Measurements from ENCODE around the gene ADTRP. TPM values are rescaled to one million over a fixed set of nuclear protein-coding genes. Genes with fewer than 3 reads are reported as not detected.

ADTRP gene
- total and polyA plus RNA-seq, 7 experiments from 2014 or later = 3.1 to 109 (median 44.3) TPM

DNA sequence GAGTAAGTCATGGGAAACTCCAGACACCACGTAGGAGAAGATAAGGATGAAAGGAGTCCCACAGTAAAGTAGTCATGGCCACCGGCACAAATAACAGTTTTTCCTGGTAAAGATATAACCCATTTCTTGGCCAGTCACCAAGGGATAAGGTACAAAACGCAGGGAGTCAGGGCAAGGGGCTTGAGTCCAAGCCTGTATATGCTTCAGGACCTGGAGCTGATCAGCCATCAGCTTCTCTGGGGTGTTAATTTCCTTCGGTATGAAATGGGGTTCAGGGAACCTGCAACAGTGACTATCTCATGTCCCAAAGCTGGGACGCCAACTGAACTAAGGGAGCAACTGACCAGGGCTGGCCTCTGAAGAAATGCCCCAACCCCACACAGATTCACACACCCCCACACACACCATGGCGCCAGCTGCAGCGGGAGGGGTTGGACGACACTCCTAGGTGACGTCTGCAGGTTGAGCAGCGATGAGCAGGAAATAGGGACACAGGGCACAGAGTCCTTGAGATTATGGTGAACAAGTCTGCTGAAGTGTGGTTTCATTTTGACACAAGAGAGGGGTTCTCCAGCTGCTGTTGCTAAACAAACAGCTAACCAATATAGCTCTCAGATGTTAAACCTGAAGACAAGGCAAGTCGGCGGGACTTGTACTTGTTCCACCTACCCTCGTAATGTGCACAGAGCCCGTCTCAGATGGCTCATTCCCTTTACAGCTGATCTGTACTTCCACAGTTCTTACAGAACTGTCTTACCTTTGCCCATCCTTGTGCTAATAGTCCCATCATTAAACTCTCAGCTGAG lies 7.4 kb upstream of the ADTRP start:
- Histone ChIP-seq H3K27ac (ENCODE audit: low read depth, low read length) (no peak overlapping the region), H3K4me3 (ENCODE audit: low read length) (peak overlapping the region; percentile 7), H3K36me3 (ENCODE audit: control insufficient read depth in 2 of 3, insufficient read depth in 3 of 3, low read length in 3 of 3) (no peaks in the 10 kb centered on the region), H3K27me3 (ENCODE audit: control insufficient read depth in 2 of 2, insufficient read depth in 2 of 2, low read length in 2 of 2) (no peaks in the 10 kb centered on the region), H3K4me1 (ENCODE audit: control insufficient read depth in 2 of 2, insufficient read depth in 2 of 2, low read length in 2 of 2) (no peaks in the 10 kb centered on the region), H3K9me3 (ENCODE audit: control insufficient read depth in 2 of 3, low read length in 3 of 3) (no peaks in the 10 kb centered on the region)
- peaks cover 0 to 7% (median 0%) of the 10 kb centered on the region in 7 donors for H3K4me1 Mint-ChIP-seq
- DNase-seq (peak in 1 of 9 donors; percentile 47), ATAC-seq (peak; percentile 66)
- H3K27me3 Mint-ChIP-seq = peaks cover 0 to 3% (median 0%) of the 10 kb centered on the region in 5 donors
- peaks cover 0 to 11% (median 0%) of the 10 kb centered on the region in 11 donors for H3K9me3 Mint-ChIP-seq
- intact Hi-C loops (cut with micrococcal nuclease) = loop anchor here in 1 of 2 donors (5.0 kb wide), 2 partner anchors 59 to 74 kb away; no protein-coding TSS in a partner anchor
- CTCF ChIA-PET = interaction anchor here (0.6 to 1.0 kb wide), 2 partner anchors 22 to 145 kb away, joined by 3 read pairs; no protein-coding TSS in a partner anchor
- peaks cover 0 to 6% (median 0%) of the 10 kb centered on the region in 5 donors for H3K36me3 Mint-ChIP-seq
- peak overlapping the region in 2 of 9 donors; percentile 12 to 21 for H3K27ac Mint-ChIP-seq
- H3K4me3 Mint-ChIP-seq = peak overlapping the region in 5 of 10 donors; percentile 2 to 61 (median 26)
- POLR2A ChIA-PET = no interaction called here

GRCh38 chr6:11785415-11785773 lies 6.8 kb upstream of the ADTRP start:
- Histone ChIP-seq H3K27ac (ENCODE audit: low read depth, low read length) (no peak overlapping the region), H3K4me3 (ENCODE audit: low read length) (peak overlapping the region; percentile 7), H3K9me3 (ENCODE audit: control insufficient read depth in 2 of 3, low read length in 3 of 3) (no peaks in the 10 kb centered on the region), H3K36me3 (ENCODE audit: control insufficient read depth in 2 of 3, insufficient read depth in 3 of 3, low read length in 3 of 3) (no peaks in the 10 kb centered on the region), H3K27me3 (ENCODE audit: control insufficient read depth in 2 of 2, insufficient read depth in 2 of 2, low read length in 2 of 2) (no peaks in the 10 kb centered on the region), H3K4me1 (ENCODE audit: control insufficient read depth in 2 of 2, insufficient read depth in 2 of 2, low read length in 2 of 2) (no peaks in the 10 kb centered on the region)
- DNase-seq (no peak), ATAC-seq (peak; percentile 20)
- Mint-ChIP-seq H3K27ac (peak overlapping the region in 2 of 9 donors; percentile 12 to 21), H3K27me3 (peaks cover 0 to 3% (median 0%) of the 10 kb centered on the region in 5 donors), H3K4me1 (peaks cover 0 to 7% (median 0%) of the 10 kb centered on the region in 7 donors), H3K36me3 (peaks cover 0 to 6% (median 0%) of the 10 kb centered on the region in 5 donors), H3K9me3 (peaks cover 0 to 11% (median 0%) of the 10 kb centered on the region in 11 donors), H3K4me3 (peak overlapping the region in 3 of 10 donors; percentile 2 to 31 (median 10))
- intact Hi-C loops (cut with micrococcal nuclease) = loop anchor here in 1 of 2 donors (5.0 kb wide), 2 partner anchors 58 to 73 kb away; no protein-coding TSS in a partner anchor
- POLR2A ChIA-PET = no interaction called here
- CTCF ChIA-PET = interaction anchor here (0.6 kb wide), 1 partner anchor 1275 kb away, joined by 3 read pairs; no protein-coding TSS in a partner anchor

GRCh38 chr6:11784341-11784740 lies 5.7 kb upstream of the ADTRP start:
- no peaks in the 10 kb centered on the region for H3K36me3 ChIP-seq (ENCODE audit: control insufficient read depth in 2 of 3, insufficient read depth in 3 of 3, low read length in 3 of 3)
- no peaks in the 10 kb centered on the region for H3K4me1 ChIP-seq (ENCODE audit: control insufficient read depth in 2 of 2, insufficient read depth in 2 of 2, low read length in 2 of 2)
- H3K9me3 Mint-ChIP-seq = peaks cover 0 to 11% (median 0%) of the 10 kb centered on the region in 11 donors
- H3K27ac Mint-ChIP-seq = no peak overlapping the region
- H3K9me3 ChIP-seq (ENCODE audit: control insufficient read depth in 2 of 3, low read length in 3 of 3) = no peaks in the 10 kb centered on the region
- H3K36me3 Mint-ChIP-seq = peaks cover 0 to 6% (median 0%) of the 10 kb centered on the region in 5 donors
- H3K4me3 Mint-ChIP-seq = no peak overlapping the region
- H3K27me3 Mint-ChIP-seq = peaks cover 0 to 3% (median 0%) of the 10 kb centered on the region in 5 donors
- H3K4me1 Mint-ChIP-seq = peaks cover 0 to 7% (median 0%) of the 10 kb centered on the region in 7 donors
- no peaks in the 10 kb centered on the region for H3K27me3 ChIP-seq (ENCODE audit: control insufficient read depth in 2 of 2, insufficient read depth in 2 of 2, low read length in 2 of 2)
- H3K27ac ChIP-seq (ENCODE audit: low read depth, low read length) = no peak overlapping the region
- POLR2A ChIA-PET = no interaction called here
- H3K4me3 ChIP-seq (ENCODE audit: low read length) = no peak overlapping the region
- ATAC-seq (no peak), DNase-seq (no peak)
- CTCF ChIA-PET = no interaction called here
- intact Hi-C loops (cut with micrococcal nuclease) = no loop called here

- CTCF ChIA-PET = no interaction called here
Observed at GRCh38 chr6:11783524-11784064, 5.0 kb upstream of the ADTRP start.

GRCh38 chr6:11782524-11782923 lies 3.9 kb upstream of the ADTRP start:
- ChIA-PET CTCF (no interaction called here), POLR2A (no interaction called here)
- intact Hi-C loops (cut with micrococcal nuclease) = no loop called here
- DNase-seq (no peak), ATAC-seq (no peak)
- Histone ChIP-seq H3K4me1 (ENCODE audit: control insufficient read depth in 2 of 2, insufficient read depth in 2 of 2, low read length in 2 of 2) (no peaks in the 10 kb centered on the region), H3K27ac (ENCODE audit: low read depth, low read length) (no peak overlapping the region), H3K9me3 (ENCODE audit: control insufficient read depth in 2 of 3, low read length in 3 of 3) (no peaks in the 10 kb centered on the region), H3K4me3 (ENCODE audit: low read length) (no peak overlapping the region), H3K36me3 (ENCODE audit: control insufficient read depth in 2 of 3, insufficient read depth in 3 of 3, low read length in 3 of 3) (no peaks in the 10 kb centered on the region), H3K27me3 (ENCODE audit: control insufficient read depth in 2 of 2, insufficient read depth in 2 of 2, low read length in 2 of 2) (no peaks in the 10 kb centered on the region)
- H3K27me3 Mint-ChIP-seq = peaks cover 0 to 3% (median 0%) of the 10 kb centered on the region in 5 donors
- H3K4me3 Mint-ChIP-seq = no peak overlapping the region
- peaks cover 0 to 7% (median 2%) of the 10 kb centered on the region in 7 donors for H3K4me1 Mint-ChIP-seq
- peaks cover 0 to 6% (median 0%) of the 10 kb centered on the region in 5 donors for H3K36me3 Mint-ChIP-seq
- H3K27ac Mint-ChIP-seq = no peak overlapping the region
- peaks cover 0 to 11% (median 0%) of the 10 kb centered on the region in 11 donors for H3K9me3 Mint-ChIP-seq

More at GRCh38 chr6:11783524-11784064, 5.0 kb upstream of the ADTRP start:
- H3K9me3 ChIP-seq (ENCODE audit: control insufficient read depth in 2 of 3, low read length in 3 of 3) = no peaks in the 10 kb centered on the region
- no peak for ATAC-seq
- H3K4me1 Mint-ChIP-seq = peaks cover 0 to 7% (median 2%) of the 10 kb centered on the region in 7 donors
- DNase-seq = no peak
- no peak overlapping the region for H3K4me3 Mint-ChIP-seq
- no peaks in the 10 kb centered on the region for H3K4me1 ChIP-seq (ENCODE audit: control insufficient read depth in 2 of 2, insufficient read depth in 2 of 2, low read length in 2 of 2)
- peaks cover 0 to 11% (median 0%) of the 10 kb centered on the region in 11 donors for H3K9me3 Mint-ChIP-seq
- H3K36me3 ChIP-seq (ENCODE audit: control insufficient read depth in 2 of 3, insufficient read depth in 3 of 3, low read length in 3 of 3) = no peaks in the 10 kb centered on the region
- no peak overlapping the region for H3K4me3 ChIP-seq (ENCODE audit: low read length)
- no peak overlapping the region for H3K27ac ChIP-seq (ENCODE audit: low read depth, low read length)
- POLR2A ChIA-PET = no interaction called here
- peak overlapping the region in 1 of 9 donors; percentile 1 for H3K27ac Mint-ChIP-seq
- H3K36me3 Mint-ChIP-seq = peaks cover 0 to 6% (median 0%) of the 10 kb centered on the region in 5 donors
- H3K27me3 Mint-ChIP-seq = peaks cover 0 to 3% (median 0%) of the 10 kb centered on the region in 5 donors
- intact Hi-C loops (cut with micrococcal nuclease) = no loop called here
- no peaks in the 10 kb centered on the region for H3K27me3 ChIP-seq (ENCODE audit: control insufficient read depth in 2 of 2, insufficient read depth in 2 of 2, low read length in 2 of 2)

GRCh38 chr6:11780097-11780428 lies 1.5 kb upstream of the ADTRP start:
- H3K9me3 Mint-ChIP-seq = peaks cover 0 to 11% (median 0%) of the 10 kb centered on the region in 11 donors
- DNase-seq = no peak
- no peak for ATAC-seq
- Histone ChIP-seq H3K4me3 (ENCODE audit: low read length) (no peak overlapping the region), H3K4me1 (ENCODE audit: control insufficient read depth in 2 of 2, insufficient read depth in 2 of 2, low read length in 2 of 2) (no peaks in the 10 kb centered on the region), H3K27ac (ENCODE audit: low read depth, low read length) (no peak overlapping the region), H3K27me3 (ENCODE audit: control insufficient read depth in 2 of 2, insufficient read depth in 2 of 2, low read length in 2 of 2) (no peaks in the 10 kb centered on the region), H3K9me3 (ENCODE audit: control insufficient read depth in 2 of 3, low read length in 3 of 3) (no peaks in the 10 kb centered on the region), H3K36me3 (ENCODE audit: control insufficient read depth in 2 of 3, insufficient read depth in 3 of 3, low read length in 3 of 3) (no peaks in the 10 kb centered on the region)
- H3K36me3 Mint-ChIP-seq = peaks cover 0 to 6% (median 0%) of the 10 kb centered on the region in 5 donors
- peaks cover 0 to 3% (median 0%) of the 10 kb centered on the region in 5 donors for H3K27me3 Mint-ChIP-seq
- intact Hi-C loops (cut with micrococcal nuclease) = no loop called here
- no peak overlapping the region for H3K4me3 Mint-ChIP-seq
- H3K27ac Mint-ChIP-seq = no peak overlapping the region
- ChIA-PET POLR2A (interaction anchor here (0.9 kb wide), 1 partner anchor 11 kb away, joined by 3 read pairs; no protein-coding TSS in a partner anchor), CTCF (interaction anchor here (0.7 kb wide), 1 partner anchor 13 kb away, joined by 3 read pairs; no protein-coding TSS in a partner anchor)
- peaks cover 0 to 7% (median 0%) of the 10 kb centered on the region in 7 donors for H3K4me1 Mint-ChIP-seq

Measured in naive thymus-derived CD4-positive, alpha-beta T cell (primary cell).